WERI-Rb-1 (cell line): ENCODE results near the gene TNFRSF14.

Source experiments
- DNase-seq: peaks from one replicate; pipeline ENCODE4 v3.0.0-alpha.2; 2020
- H3K27ac ChIP-seq: fragments of 250-450 bp; sonication (Bioruptor Pico); 2 replicates; pipeline ENCODE4 v1.5.1; 2020; ENCODE audit warnings: mild to moderate bottlenecking, moderate library complexity
- H3K27me3 ChIP-seq: fragments of 250-450 bp; sonication (Bioruptor Pico); 2 replicates; pipeline ENCODE4 v1.5.1; 2021; ENCODE audit warnings: mild to moderate bottlenecking, low read depth, moderate library complexity; ENCODE audit not compliant: insufficient read depth, severe bottlenecking
- H3K36me3 ChIP-seq: fragments of 250-450 bp; sonication (Bioruptor Pico); 2 replicates; pipeline ENCODE4 v1.5.1; 2020; ENCODE audit warnings: mild to moderate bottlenecking, moderate library complexity
- H3K4me3 ChIP-seq: 2 replicates; pipeline ENCODE4 v1.5.1; 2011; ENCODE audit warnings: low read depth, mild to moderate bottlenecking, control low read depth, low read length
- H3K9me3 ChIP-seq: fragments of 250-450 bp; sonication (Bioruptor Pico); 2 replicates; pipeline ENCODE4 v1.5.1; 2021; ENCODE audit warnings: mild to moderate bottlenecking, moderate library complexity; ENCODE audit not compliant: severe bottlenecking
- TF ChIP-seq, protein P1 (sequence below): IDR thresholded peaks from 2 replicates; pipeline ENCODE4 v1.5.1; 2011; ENCODE audit warnings: low read depth, mild to moderate bottlenecking, control low read depth, inconsistent platforms, low read length

The TNFRSF14 gene

DNA sequence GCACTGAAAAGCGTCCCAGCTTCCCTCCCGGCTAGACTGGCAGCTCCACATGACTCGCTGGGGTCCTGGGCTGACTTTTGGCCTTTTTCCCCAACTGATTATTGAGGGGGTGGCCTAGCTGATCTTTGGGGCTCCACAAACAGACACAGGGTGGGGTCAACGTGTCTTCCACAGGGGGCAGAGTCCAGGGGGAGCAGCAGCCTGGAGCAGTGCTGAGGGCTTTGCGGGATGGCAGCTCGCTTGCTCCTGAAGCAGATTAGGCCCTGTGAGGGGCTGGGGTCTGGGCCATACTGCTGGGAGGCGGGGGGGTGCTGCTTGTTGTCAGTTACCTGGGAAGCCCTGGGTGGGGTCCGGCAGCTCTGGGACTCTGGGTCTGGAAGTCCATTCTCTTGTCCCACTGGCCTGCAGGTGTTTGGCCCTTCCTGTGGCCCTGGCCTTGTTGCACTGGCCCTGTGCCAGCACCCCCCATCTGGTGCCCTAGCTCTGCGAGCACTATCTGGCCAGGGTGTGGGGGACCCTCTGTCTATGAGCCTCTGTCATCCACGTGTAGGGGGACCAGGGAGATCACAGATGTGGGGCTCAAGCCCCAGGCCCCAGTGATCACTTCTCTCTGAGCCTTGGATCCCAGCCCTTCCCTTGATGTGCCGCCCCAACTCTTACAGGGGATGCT, 13.8 kb upstream of the TNFRSF14 start:
- Histone ChIP-seq H3K9me3 (no peaks in the 10 kb centered on the region), H3K27ac (peak overlapping the region; percentile 97), H3K27me3 (no peaks in the 10 kb centered on the region), H3K36me3 (no peaks in the 10 kb centered on the region), H3K4me3 (no peak overlapping the region)
- no peak for DNase-seq
- TF ChIP-seq, protein P1, sequence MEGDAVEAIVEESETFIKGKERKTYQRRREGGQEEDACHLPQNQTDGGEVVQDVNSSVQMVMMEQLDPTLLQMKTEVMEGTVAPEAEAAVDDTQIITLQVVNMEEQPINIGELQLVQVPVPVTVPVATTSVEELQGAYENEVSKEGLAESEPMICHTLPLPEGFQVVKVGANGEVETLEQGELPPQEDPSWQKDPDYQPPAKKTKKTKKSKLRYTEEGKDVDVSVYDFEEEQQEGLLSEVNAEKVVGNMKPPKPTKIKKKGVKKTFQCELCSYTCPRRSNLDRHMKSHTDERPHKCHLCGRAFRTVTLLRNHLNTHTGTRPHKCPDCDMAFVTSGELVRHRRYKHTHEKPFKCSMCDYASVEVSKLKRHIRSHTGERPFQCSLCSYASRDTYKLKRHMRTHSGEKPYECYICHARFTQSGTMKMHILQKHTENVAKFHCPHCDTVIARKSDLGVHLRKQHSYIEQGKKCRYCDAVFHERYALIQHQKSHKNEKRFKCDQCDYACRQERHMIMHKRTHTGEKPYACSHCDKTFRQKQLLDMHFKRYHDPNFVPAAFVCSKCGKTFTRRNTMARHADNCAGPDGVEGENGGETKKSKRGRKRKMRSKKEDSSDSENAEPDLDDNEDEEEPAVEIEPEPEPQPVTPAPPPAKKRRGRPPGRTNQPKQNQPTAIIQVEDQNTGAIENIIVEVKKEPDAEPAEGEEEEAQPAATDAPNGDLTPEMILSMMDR: no peak

DNA sequence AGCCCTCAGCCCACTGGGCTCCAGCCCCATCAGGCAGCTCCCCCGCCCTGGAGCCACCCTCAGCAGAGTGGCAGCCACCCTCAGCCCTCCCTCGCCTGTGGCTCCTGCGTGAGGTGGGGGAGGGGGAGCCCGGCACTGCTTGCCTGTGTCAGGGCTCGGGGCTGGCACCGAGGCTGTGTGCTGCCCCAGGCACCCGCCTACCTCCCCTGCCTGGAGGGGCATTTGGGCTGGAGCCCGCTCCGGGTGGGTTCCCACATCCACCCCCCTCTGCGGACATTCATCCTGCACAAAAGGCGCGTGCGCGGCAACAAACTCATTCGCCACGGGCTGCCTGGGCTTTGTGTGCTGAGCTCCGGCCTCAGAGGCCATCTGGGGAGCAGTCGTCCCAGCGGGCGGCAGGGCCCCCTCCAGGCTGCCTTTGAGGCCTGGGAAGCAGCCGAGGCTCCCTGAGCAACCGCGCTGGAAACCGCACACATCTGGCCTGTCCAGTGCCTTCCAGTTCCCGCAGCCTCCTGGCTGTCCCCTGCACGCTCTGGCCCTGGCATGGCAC, 12.6 kb upstream of the TNFRSF14 start:
- peak; percentile 84 for DNase-seq
- TF ChIP-seq, protein P1: no peak
- Histone ChIP-seq H3K9me3 (no peaks in the 10 kb centered on the region), H3K36me3 (no peaks in the 10 kb centered on the region), H3K27ac (peak overlapping the region; percentile 97), H3K4me3 (peak overlapping the region; percentile 29), H3K27me3 (no peaks in the 10 kb centered on the region)

DNA sequence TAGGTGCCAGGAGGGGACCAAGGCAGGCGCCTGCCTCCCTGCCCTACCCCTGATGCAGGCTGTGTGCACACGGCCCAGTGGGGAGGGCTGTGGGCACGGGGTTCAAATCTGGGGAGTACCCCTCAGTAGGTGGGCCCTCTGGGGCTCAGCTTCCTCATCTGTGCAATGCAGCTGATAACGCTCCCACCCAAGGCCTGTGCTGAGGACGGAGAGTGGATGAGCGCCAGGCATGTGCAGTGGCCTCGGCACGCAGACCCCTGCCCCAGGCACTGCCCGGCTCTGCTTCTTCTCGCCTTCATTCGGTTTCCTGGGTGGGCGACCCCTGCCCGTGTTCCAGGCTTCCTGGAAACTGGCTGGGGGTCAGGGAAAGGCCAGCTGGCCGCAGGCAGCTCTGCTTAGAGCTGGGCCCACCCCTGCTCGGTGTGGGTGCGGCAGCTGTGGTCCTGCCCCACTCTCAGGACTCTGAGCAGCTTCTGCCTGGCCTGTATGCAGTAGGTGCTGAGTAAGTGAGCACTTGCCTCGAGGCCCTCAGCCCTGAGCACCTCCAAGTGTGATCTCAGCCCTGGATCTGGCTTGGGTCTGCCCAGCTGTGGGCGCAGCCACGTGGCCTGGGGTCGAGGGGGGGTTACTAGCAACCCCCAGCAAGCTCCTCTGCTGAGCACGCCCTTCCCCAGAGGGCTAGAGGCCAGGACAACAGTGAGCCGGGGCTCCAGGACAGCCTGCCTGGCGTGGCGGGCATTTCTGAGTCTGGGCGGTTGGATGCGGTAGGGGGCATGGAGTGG, 11.9 kb upstream of the TNFRSF14 start:
- no peaks in the 10 kb centered on the region for H3K9me3 ChIP-seq
- H3K4me3 ChIP-seq: no peak overlapping the region
- TF ChIP-seq, protein P1: no peak
- DNase-seq: peak; percentile 77
- no peaks in the 10 kb centered on the region for H3K36me3 ChIP-seq
- H3K27ac ChIP-seq: peak overlapping the region; percentile 97
- no peaks in the 10 kb centered on the region for H3K27me3 ChIP-seq

DNA sequence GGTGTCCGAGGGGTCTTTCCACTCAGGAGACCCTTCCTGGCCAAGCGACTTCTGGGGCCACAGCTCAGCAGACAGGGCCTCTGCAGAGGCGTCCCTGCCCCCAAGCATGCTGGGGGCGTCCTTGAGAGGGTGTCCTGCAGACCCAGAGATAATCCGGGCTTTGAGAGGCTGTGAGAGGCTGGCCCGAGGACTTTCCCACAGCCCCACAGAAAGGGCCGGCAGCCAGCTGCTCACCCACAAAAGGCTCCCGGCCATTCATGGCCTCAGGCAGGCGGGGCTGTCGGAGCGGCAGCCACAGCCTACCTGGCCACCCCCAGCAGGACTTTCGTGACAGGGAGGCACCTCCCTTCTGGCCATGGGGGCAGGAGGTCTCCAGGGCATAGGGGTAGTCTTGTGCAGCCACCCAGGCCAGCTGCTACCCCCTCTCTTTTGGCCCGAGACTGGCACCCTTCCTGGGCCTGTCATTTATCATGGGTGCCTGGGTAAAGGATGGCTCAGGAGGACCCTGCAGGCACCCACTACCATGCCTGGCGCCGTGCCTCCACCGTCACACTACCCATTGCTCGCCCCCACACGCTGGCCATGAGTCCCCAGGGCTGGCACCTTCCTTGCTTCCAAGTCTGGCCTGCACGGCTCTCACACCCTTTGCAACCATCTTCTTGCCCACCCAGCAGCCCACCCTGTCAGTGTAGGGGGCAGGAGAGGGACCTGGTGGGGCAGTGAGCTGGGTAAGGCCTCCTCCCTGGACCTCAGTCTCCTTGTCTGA, 11.1 kb upstream of the TNFRSF14 start:
- H3K27ac ChIP-seq: peak overlapping the region; percentile 97
- peak; percentile 92 for DNase-seq
- H3K4me3 ChIP-seq: peak overlapping the region; percentile 28

DNA sequence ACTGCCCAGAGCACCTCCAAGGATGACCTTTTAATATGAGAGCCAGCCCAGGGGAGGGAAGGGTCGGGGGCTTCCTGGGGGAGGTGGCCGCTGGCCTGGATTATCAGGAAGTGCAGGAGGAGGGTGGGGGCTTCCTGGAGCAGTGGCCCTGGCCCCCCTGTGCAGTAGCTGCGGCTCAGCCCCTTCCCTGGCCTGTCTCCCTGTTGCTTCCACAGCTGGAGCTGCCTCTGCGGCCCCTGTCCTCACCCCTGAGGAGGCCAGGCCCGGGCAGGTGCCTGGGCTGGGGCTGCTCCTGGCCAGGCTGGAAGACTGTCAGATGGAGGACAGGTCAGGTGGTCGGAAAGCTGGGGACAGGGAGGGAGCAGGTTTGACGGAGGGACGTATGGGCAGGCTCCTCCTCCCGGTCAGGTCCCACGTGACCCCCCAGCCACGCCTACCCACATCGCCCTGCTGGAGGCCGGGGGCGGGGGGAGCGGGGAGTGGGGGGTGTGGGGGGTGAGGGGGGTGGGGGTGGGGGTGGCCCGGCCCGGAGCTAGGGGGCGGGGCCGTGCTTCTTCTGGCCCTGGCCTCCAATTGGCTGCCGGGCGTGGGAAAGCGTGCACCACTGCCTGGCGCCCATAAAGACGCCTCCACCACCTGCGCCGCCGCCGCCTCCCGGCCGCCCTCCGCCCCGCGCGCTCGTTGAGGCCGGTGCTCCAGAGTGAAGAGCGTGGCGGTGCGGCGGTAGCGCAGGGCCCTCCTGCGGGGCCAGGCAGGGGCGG, 10.2 kb upstream of the TNFRSF14 start:
- peak overlapping the region; percentile 97 for H3K27ac ChIP-seq
- H3K36me3 ChIP-seq: no peaks in the 10 kb centered on the region
- TF ChIP-seq, protein P1: no peak
- H3K4me3 ChIP-seq: peak overlapping the region; percentile 28
- H3K9me3 ChIP-seq: no peaks in the 10 kb centered on the region
- no peaks in the 10 kb centered on the region for H3K27me3 ChIP-seq
- DNase-seq: peak; percentile 97

More for the DNA sequence above, 11.1 kb upstream of the TNFRSF14 start:
- Histone ChIP-seq H3K9me3 (no peaks in the 10 kb centered on the region), H3K27me3 (no peaks in the 10 kb centered on the region), H3K36me3 (no peaks in the 10 kb centered on the region)
- TF ChIP-seq, protein P1: no peak
